ENCODE results near the gene ANO2.

The ANO2 gene

DNA sequence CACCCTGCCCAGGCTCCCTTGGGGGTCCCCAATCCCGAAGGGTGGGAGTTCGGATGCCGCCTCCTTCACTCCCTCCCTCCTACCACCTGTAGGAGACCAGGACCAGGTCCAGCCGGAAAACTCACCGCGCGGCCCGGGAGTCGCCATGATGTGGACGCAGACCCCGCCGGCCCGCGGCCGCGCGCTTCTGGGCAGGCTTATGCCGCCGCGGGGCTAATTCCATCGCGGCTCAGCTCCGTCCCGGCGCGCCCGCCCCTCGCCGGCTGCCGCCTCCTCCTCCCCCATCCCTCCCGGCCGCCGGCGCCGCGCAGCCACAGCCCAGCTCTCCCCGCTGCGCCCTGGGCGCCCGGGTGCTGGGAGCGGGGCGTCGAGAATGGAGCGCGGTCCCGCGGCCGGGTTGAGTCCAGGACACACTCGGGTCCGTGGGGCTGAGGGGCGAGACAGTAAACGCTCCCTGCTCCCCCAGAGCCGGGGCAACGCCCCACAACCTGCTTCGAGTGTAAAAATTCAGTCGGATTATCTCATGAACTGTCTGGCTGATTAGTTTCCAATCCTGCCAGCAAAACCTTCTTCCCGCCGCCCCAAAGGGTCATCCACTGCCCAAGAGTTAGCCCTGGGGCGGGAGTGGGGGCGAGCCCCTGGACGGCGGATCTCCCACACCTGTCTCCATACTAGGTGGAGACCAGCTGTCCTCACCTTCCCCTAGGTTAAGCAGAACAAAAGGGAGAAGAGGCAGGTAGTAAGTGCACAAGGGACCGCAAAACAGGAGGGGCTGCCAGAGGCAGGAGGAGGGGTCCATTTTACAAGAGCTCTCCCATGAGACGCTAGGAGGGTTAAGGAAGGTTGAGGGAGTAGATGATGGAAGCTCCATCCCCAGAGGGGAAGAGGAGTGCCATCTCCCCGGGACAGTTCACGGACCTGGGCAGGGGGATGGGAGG, at the start of gene ANO2:
TSS of gene ANO2 (minus strand) at position 189 of the 938 bp plus-strand sequence. CDS start at position 147, 42 bp downstream.
- H3K4me3 ChIP-seq (ENCODE audit: control insufficient read depth, low read depth, low read length), result peak within 1 kb of the TSS; percentile 31
- TF ChIP-seq, protein P1, sequence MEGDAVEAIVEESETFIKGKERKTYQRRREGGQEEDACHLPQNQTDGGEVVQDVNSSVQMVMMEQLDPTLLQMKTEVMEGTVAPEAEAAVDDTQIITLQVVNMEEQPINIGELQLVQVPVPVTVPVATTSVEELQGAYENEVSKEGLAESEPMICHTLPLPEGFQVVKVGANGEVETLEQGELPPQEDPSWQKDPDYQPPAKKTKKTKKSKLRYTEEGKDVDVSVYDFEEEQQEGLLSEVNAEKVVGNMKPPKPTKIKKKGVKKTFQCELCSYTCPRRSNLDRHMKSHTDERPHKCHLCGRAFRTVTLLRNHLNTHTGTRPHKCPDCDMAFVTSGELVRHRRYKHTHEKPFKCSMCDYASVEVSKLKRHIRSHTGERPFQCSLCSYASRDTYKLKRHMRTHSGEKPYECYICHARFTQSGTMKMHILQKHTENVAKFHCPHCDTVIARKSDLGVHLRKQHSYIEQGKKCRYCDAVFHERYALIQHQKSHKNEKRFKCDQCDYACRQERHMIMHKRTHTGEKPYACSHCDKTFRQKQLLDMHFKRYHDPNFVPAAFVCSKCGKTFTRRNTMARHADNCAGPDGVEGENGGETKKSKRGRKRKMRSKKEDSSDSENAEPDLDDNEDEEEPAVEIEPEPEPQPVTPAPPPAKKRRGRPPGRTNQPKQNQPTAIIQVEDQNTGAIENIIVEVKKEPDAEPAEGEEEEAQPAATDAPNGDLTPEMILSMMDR (IDR thresholded peaks at IDR 0.05; ENCODE audit: control insufficient read depth, insufficient read depth, low read depth, low read length, missing control alignments), result no peak
- DNase-seq (ENCODE audit: low read depth), result no peak

- DNase-seq (ENCODE audit: low read depth), result no peak
- TF ChIP-seq, protein P1 (IDR thresholded peaks at IDR 0.05; ENCODE audit: control insufficient read depth, insufficient read depth, low read depth, low read length, missing control alignments), result no peak
- no peak overlapping the region for H3K4me3 ChIP-seq (ENCODE audit: control insufficient read depth, low read depth, low read length)
Measured at GRCh38 chr12:5989621-5990020, 44.6 kb upstream of the ANO2 start.

GRCh38 chr12:5988659-5989116, 43.6 kb upstream of the ANO2 start:
- peak; percentile 18 for DNase-seq (ENCODE audit: low read depth)
- TF ChIP-seq, protein P1 (IDR thresholded peaks at IDR 0.05; ENCODE audit: control insufficient read depth, insufficient read depth, low read depth, low read length, missing control alignments), result peak; percentile 98
- no peak overlapping the region for H3K4me3 ChIP-seq (ENCODE audit: control insufficient read depth, low read depth, low read length)

- no peak for DNase-seq (ENCODE audit: low read depth)
- TF ChIP-seq, protein P1 (IDR thresholded peaks at IDR 0.05; ENCODE audit: control insufficient read depth, insufficient read depth, low read depth, low read length, missing control alignments), result no peak
- H3K4me3 ChIP-seq (ENCODE audit: control insufficient read depth, low read depth, low read length), result no peak overlapping the region
Measured at GRCh38 chr12:5988088-5988487, 43.0 kb upstream of the ANO2 start.

DNA sequence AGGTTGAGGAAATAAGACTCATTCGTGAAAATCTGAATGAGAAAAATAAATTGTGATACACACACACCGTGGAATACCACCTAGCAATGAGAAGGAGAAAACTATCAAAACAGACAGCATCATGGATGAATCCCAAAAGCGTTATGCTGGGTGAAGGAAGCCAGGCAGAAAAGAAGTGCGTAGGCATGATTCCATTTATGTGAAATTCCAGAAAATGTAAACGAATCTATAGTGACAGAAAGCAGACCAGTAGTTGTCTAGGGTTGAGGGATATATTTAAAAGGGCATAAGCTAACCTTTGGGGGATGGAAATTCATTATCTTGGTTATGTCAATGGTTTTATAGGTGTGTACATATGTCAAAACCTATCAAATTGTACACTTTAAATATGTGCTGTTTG, 42.5 kb upstream of the ANO2 start:
- no peak overlapping the region for H3K4me3 ChIP-seq (ENCODE audit: control insufficient read depth, low read depth, low read length)
- TF ChIP-seq, protein P1 (IDR thresholded peaks at IDR 0.05; ENCODE audit: control insufficient read depth, insufficient read depth, low read depth, low read length, missing control alignments), result no peak
- DNase-seq (ENCODE audit: low read depth), result no peak

DNA sequence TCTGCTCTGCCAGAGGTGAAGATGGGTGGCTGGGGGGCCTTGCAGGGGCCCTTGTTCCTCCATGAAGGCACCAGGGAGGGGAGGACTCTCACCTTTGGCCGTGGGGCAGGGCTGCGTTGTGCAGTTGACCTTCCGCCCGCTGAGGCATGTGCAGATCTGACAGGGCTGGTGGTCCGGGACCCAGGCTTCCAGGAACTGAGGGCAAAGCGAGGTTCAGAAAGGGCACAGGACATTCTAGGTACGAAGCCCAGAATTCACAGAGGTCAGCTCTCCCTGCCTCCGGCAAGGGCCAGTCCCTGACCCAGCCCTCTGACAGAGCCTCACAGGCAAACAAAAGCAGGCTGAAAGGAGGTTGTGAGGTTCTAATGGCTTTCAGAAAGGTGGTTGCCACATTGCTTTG, 40.4 kb upstream of the ANO2 start:
- TF ChIP-seq, protein P1 (IDR thresholded peaks at IDR 0.05; ENCODE audit: control insufficient read depth, insufficient read depth, low read depth, low read length, missing control alignments), result no peak
- H3K4me3 ChIP-seq (ENCODE audit: control insufficient read depth, low read depth, low read length), result no peak overlapping the region
- DNase-seq (ENCODE audit: low read depth), result no peak
